SK-N-SH treated with all-trans-retinoic acid at 6 μM for 48 hours (cell line): ENCODE data around the gene MRGPRG.

Experiments used
- ARNTL ChIP-seq: fragments of 450-650 bp; formaldehyde crosslinking; IDR thresholded peaks from 2 replicates; pipeline ENCODE4 v1.5.0; 2020; ENCODE audit warnings: low read depth, mild to moderate bottlenecking, moderate library complexity, borderline replicate concordance
- ZFP30 ChIP-seq: fragments of 450-650 bp; formaldehyde crosslinking; IDR thresholded peaks from 2 replicates; pipeline ENCODE4 v1.5.0; 2022; ENCODE audit warnings: mild to moderate bottlenecking, moderate library complexity
- TF ChIP-seq, protein P1 (sequence below): fragments of 250-450 bp; sonication (Bioruptor Pico); IDR thresholded peaks from 2 replicates; pipeline ENCODE4 v1.5.1; 2020; ENCODE audit warnings: low read depth, mild to moderate bottlenecking, moderate library complexity
- TF ChIP-seq, protein P2 (sequence below): fragments of 250-450 bp; sonication (Bioruptor Pico); IDR thresholded peaks from 2 replicates; pipeline ENCODE4 v1.8.0; 2021; ENCODE audit warnings: low read depth, mild to moderate bottlenecking, moderate library complexity, borderline replicate concordance
- TF ChIP-seq, protein P3 (sequence below): fragments of 250-450 bp; sonication (Bioruptor Pico); IDR thresholded peaks from 2 replicates; pipeline ENCODE4 v1.5.0; 2020; ENCODE audit warnings: mild to moderate bottlenecking, moderate library complexity

DNA sequence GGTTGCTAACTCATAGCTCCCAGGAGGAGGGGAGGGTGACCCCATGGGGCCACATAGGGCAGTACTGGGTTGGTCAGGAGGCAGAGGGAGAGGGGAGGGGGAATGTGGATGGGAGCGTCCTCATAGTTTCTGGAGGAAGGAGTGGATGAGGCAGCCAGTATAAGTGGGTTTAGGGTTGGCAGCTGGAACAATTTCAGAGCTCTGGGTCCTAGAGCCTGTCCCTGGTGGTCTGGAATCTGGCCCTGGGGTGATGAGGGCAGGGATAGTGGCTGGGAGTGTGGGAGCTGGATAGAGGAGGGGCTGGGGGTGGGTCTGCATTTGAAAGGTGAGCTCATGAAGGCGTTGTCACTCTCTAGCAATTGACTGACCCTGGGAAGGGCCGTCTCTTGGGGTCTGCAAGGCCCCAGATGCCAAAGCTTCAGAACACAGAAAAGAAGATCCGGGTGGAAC is 5.3 kb upstream of the MRGPRG start:
- TF ChIP-seq, protein P1, sequence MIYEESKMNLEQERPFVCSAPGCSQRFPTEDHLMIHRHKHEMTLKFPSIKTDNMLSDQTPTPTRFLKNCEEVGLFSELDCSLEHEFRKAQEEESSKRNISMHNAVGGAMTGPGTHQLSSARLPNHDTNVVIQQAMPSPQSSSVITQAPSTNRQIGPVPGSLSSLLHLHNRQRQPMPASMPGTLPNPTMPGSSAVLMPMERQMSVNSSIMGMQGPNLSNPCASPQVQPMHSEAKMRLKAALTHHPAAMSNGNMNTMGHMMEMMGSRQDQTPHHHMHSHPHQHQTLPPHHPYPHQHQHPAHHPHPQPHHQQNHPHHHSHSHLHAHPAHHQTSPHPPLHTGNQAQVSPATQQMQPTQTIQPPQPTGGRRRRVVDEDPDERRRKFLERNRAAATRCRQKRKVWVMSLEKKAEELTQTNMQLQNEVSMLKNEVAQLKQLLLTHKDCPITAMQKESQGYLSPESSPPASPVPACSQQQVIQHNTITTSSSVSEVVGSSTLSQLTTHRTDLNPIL = no peak
- no peak for TF ChIP-seq ZFP30 (CRISPR knock-in tag)
- TF ChIP-seq, protein P2, sequence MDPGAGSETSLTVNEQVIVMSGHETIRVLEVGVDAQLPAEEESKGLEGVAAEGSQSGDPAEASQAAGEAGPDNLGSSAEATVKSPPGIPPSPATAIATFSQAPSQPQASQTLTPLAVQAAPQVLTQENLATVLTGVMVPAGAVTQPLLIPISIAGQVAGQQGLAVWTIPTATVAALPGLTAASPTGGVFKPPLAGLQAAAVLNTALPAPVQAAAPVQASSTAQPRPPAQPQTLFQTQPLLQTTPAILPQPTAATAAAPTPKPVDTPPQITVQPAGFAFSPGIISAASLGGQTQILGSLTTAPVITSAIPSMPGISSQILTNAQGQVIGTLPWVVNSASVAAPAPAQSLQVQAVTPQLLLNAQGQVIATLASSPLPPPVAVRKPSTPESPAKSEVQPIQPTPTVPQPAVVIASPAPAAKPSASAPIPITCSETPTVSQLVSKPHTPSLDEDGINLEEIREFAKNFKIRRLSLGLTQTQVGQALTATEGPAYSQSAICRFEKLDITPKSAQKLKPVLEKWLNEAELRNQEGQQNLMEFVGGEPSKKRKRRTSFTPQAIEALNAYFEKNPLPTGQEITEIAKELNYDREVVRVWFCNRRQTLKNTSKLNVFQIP (CRISPR knock-in tag) = no peak
- no peak for TF ChIP-seq ARNTL
- TF ChIP-seq, protein P3, sequence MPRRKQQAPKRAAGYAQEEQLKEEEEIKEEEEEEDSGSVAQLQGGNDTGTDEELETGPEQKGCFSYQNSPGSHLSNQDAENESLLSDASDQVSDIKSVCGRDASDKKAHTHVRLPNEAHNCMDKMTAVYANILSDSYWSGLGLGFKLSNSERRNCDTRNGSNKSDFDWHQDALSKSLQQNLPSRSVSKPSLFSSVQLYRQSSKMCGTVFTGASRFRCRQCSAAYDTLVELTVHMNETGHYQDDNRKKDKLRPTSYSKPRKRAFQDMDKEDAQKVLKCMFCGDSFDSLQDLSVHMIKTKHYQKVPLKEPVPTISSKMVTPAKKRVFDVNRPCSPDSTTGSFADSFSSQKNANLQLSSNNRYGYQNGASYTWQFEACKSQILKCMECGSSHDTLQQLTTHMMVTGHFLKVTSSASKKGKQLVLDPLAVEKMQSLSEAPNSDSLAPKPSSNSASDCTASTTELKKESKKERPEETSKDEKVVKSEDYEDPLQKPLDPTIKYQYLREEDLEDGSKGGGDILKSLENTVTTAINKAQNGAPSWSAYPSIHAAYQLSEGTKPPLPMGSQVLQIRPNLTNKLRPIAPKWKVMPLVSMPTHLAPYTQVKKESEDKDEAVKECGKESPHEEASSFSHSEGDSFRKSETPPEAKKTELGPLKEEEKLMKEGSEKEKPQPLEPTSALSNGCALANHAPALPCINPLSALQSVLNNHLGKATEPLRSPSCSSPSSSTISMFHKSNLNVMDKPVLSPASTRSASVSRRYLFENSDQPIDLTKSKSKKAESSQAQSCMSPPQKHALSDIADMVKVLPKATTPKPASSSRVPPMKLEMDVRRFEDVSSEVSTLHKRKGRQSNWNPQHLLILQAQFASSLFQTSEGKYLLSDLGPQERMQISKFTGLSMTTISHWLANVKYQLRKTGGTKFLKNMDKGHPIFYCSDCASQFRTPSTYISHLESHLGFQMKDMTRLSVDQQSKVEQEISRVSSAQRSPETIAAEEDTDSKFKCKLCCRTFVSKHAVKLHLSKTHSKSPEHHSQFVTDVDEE = no peak
